K562 (cell line): Measurements from ENCODE around the gene UBE2B. TPM values are rescaled to one million over a fixed set of nuclear protein-coding genes. Genes with fewer than 3 reads are reported as not detected.
A peak's percentile ranks its signal among the peaks of the same experiment; 100 is the strongest.

Source experiments
- ATF4 ChIP-seq: fragments of 450-650 bp; formaldehyde crosslinking; IDR thresholded peaks from 2 replicates; pipeline ENCODE4 v1.4.0; 2022; ENCODE audit warnings: mild to moderate bottlenecking, moderate library complexity
- BCOR ChIP-seq: fragments of 450-650 bp; IDR thresholded peaks from 2 replicates; pipeline ENCODE4 v1.6.1; 2016
- E2F1 ChIP-seq: sonication (generic); formaldehyde crosslinking; IDR thresholded peaks from 2 replicates; pipeline ENCODE4 v1.8.1; 2023; ENCODE audit warnings: mild to moderate bottlenecking, missing genetic modification reagents, moderate library complexity
- KDM4B ChIP-seq, 2 experiments: fragments of 450-650 bp in 1 of 2; sonication (generic) in 1 of 2; IDR thresholded peaks; 2 replicates each; pipeline ENCODE4 v1.6.1; 2016 to 2017; ENCODE audit warnings: borderline replicate concordance in 2 of 2, antibody characterized with exemption in 1 of 2, low read depth in 1 of 2, mild to moderate bottlenecking in 1 of 2
- OTX1 ChIP-seq: fragments of 450-650 bp; formaldehyde crosslinking; IDR thresholded peaks from 2 replicates; pipeline ENCODE4 v1.4.0; 2022; ENCODE audit warnings: mild to moderate bottlenecking
- PML ChIP-seq: IDR thresholded peaks from 2 replicates; pipeline ENCODE4 v1.6.1; 2012; ENCODE audit warnings: low read length, inconsistent platforms
- POLR2B ChIP-seq: fragments of 450-650 bp; IDR thresholded peaks from 2 replicates; pipeline ENCODE4 v1.6.1; 2018; ENCODE audit warnings: low read depth; ENCODE audit not compliant: partially characterized antibody
- RREB1 ChIP-seq: fragments of 250-450 bp; sonication (Bioruptor Pico); IDR thresholded peaks from 2 replicates; pipeline ENCODE4 v1.4.0; 2020
- SIN3A ChIP-seq, 2 experiments: fragments of 150-350 bp in 1 of 2; IDR thresholded peaks; 2 replicates each; pipeline ENCODE4 v1.6.1; 2011 to 2016; ENCODE audit warnings: borderline replicate concordance in 2 of 2, low read depth in 2 of 2, low read length in 2 of 2, mild to moderate bottlenecking in 2 of 2, moderate library complexity in 2 of 2; ENCODE audit not compliant: control insufficient read depth in 1 of 2
- TARDBP ChIP-seq: fragments of 450-650 bp; IDR thresholded peaks from 2 replicates; pipeline ENCODE4 v1.6.1; 2016
- ZBTB17 ChIP-seq: fragments of 450-650 bp; formaldehyde crosslinking; IDR thresholded peaks from 2 replicates; pipeline ENCODE4 v1.4.0; 2020; ENCODE audit warnings: mild to moderate bottlenecking
- ZFX ChIP-seq: sonication (generic); formaldehyde crosslinking; IDR thresholded peaks from 2 replicates; pipeline ENCODE4 v1.8.0; 2022; ENCODE audit warnings: mild to moderate bottlenecking, missing genetic modification reagents, moderate library complexity
- polyA plus RNA-seq, 8 experiments: library from polyadenylated mRNA; depleted of rRNA in 4 of 8; stranded (reverse) in 5 of 8; unstranded in 3 of 8; fragments of >200 nt; fragmentation: Nextera tagmentation in 2 of 8; fragmentation: Illumina TruSeq in 1 of 8; extraction: Ambion mirVana in 2 of 8; extraction: Trizol in 1 of 8; gene quantifications; 2 replicates each; pipeline versions ENCODE4 v1.2.1 to v1.2.3, GENCODE V29; 2011 to 2014; ENCODE audit warnings: inconsistent platforms in 1 of 8, missing spikeins in 1 of 8
- total RNA-seq, 7 experiments: library from RNA; depleted of rRNA in 6 of 7; stranded (reverse); fragments of >200 nt in 6 of 7; fragmentation: Illumina TruSeq in 2 of 7; extraction: Trizol in 2 of 7; gene quantifications; 2 replicates each; pipeline versions ENCODE4 v1.2.1 to v1.2.3, GENCODE V29; 2011 to 2021; ENCODE audit warnings: low replicate concordance in 1 of 7
- TF ChIP-seq, protein P1 (sequence below): sonication (generic); formaldehyde crosslinking; IDR thresholded peaks from 2 replicates; pipeline ENCODE4 v1.8.0; 2023; ENCODE audit warnings: mild to moderate bottlenecking, missing genetic modification reagents

The UBE2B gene
- total and polyA plus RNA-seq, 9 of the 15 experiments (the other 6 are each of a cell fraction or from before 2014, with no cell fraction given), result 13.1 to 198 (median 75.5) TPM

GRCh38 chr5:134411546-134412266 is 40.3 kb downstream of the UBE2B start, which contains the start of gene CDKN2AIPNL (continued):
- TF ChIP-seq RREB1 (peak; percentile 79; the same call in 1 of the 2 replicates), PML (peak; percentile 48; the same call in 1 of the 2 replicates), KDM4B (IDR thresholded peaks at IDR 0.05; ENCODE audit: borderline replicate concordance in 2 of 2, low read depth in 1 of 2) (peak in 1 of 2 experiments; percentile 85; a peak in 1 of 4 replicates), OTX1 (CRISPR knock-in tag) (0 out of 2 replicates have a peak, but pooled peaks have one; percentile 54), BCOR (no peak), TARDBP (peak; percentile 59; the same call in 1 of the 2 replicates), SIN3A (IDR thresholded peaks at IDR 0.05; ENCODE audit: borderline replicate concordance in 2 of 2, control insufficient read depth in 1 of 2, low read depth in 2 of 2, low read length in 2 of 2) (peak in 1 of 2 experiments; percentile 52; a peak in 2 of 4 replicates), E2F1 (peak; percentile 52; the same call in 1 of the 2 replicates), ZFX (CRISPR knock-in tag) (peak; percentile 87), ATF4 (CRISPR knock-in tag) (peak; percentile 48), POLR2B (peak; percentile 82), ZBTB17 (peak; percentile 60)
- TF ChIP-seq, protein P1, sequence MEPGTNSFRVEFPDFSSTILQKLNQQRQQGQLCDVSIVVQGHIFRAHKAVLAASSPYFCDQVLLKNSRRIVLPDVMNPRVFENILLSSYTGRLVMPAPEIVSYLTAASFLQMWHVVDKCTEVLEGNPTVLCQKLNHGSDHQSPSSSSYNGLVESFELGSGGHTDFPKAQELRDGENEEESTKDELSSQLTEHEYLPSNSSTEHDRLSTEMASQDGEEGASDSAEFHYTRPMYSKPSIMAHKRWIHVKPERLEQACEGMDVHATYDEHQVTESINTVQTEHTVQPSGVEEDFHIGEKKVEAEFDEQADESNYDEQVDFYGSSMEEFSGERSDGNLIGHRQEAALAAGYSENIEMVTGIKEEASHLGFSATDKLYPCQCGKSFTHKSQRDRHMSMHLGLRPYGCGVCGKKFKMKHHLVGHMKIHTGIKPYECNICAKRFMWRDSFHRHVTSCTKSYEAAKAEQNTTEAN (CRISPR knock-in tag), result 0 out of 2 replicates have a peak, but pooled peaks have one; percentile 57
